ENCODE measurements around the gene CBY3. TPM values are rescaled to one million over a fixed set of nuclear protein-coding genes. Genes with fewer than 3 reads are reported as not detected.

The CBY3 gene
- total and polyA plus RNA-seq, 2 of the 8 experiments (the other 6 are each of a cell fraction or from before 2014, with no cell fraction given): 0.39 TPM

DNA sequence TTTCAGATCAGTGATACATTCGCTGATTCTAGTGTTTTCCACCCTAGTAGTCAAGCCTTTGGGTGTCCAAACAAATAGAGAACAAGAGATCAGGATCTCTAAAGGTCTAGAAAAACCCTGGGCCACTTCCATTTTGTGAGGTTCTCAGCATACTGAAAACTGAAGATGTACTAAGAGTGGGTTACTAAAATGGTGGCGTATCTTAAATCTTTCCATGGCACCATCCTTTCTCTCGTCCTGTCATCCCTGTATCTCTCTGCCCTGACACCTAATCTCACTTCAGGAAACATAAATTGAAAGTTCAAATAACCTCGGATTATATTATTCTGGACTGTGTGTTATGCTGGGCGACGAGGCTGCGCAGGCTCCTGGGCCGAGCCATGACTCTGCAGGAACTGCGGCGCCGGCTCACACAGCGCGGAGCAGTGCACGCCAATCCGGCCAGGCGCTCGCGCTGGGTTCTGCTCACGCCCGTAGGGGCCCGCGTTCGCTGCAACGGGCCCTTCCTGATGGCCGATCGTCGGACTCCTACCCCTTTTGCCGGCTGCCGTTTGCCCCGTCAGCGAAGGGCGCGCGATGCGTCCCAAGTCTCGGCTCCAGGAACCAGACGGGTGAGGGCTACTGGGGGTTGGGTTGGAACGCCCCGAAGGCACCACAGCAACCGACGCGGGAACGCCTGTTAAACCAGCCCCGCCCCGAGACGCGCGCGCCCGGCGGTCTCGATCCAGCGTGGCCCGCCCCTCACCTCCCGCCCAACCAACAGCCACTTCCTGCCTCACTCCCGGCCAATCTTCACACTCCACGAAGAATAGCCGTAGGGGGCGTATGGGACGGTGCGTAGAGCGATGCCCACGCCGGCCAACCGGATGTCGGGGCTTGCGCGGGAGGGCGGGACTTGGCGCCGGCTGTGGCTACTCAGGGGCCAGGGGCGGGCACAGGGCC lies 17.4 kb upstream of the CBY3 start (continued):
- TF ChIP-seq KDM1A (IDR thresholded peaks at IDR 0.05; ENCODE audit: borderline replicate concordance, low read length) (no peak), SIN3A (conservative IDR thresholded peaks at IDR 0.05 in 1 of 2, IDR thresholded peaks at IDR 0.05 in 1 of 2; ENCODE audit: low read depth in 1 of 2, low read length in 2 of 2) (peak; percentile 24 to 63; a peak in 1 of 4 replicates), HDAC6 (IDR thresholded peaks at IDR 0.05; ENCODE audit: low read depth, low read length) (no peak), POLR2A (IDR thresholded peaks at IDR 0.05; ENCODE audit: control extremely low read depth in 1 of 2, low read depth in 2 of 2, low read length in 2 of 2) (peak; percentile 74 to 82), NRF1 (IDR thresholded peaks at IDR 0.05; ENCODE audit: low read depth, low read length) (peak; percentile 19; the same call in 1 of the 2 replicates), SIRT6 (IDR thresholded peaks at IDR 0.05; ENCODE audit: low read length) (no peak), RBBP5 (IDR thresholded peaks at IDR 0.05; ENCODE audit: borderline replicate concordance, low read depth, low read length) (peak; percentile 67; the same call in 1 of the 2 replicates), CREB1 (IDR thresholded peaks at IDR 0.05) (peak; percentile 76), TBP (IDR thresholded peaks at IDR 0.05; ENCODE audit: low read depth, low read length) (0 out of 2 replicates have a peak, but pooled peaks have one; percentile 8), BACH1 (IDR thresholded peaks at IDR 0.05; ENCODE audit: low read length) (peak; percentile 89), TAF1 (IDR thresholded peaks at IDR 0.05; ENCODE audit: low read depth, low read length) (peak; percentile 65; the same call in 1 of the 2 replicates), SP2 (IDR thresholded peaks at IDR 0.05; ENCODE audit: low read length) (peak; percentile 83), PHF8 (conservative IDR thresholded peaks at IDR 0.05; ENCODE audit: low read depth, low read length) (peak; percentile 71), TAF7 (optimal IDR thresholded peaks at IDR 0.05; ENCODE audit: borderline replicate concordance, low read depth, low read length) (peak; percentile 52), CEBPB (IDR thresholded peaks at IDR 0.05; ENCODE audit: low read depth, low read length) (no peak), SP4 (IDR thresholded peaks at IDR 0.05; ENCODE audit: low read length) (peak; percentile 89), KDM4A (IDR thresholded peaks at IDR 0.05; ENCODE audit: low read depth, low read length, severe bottlenecking) (peak; percentile 44), ASH2L (IDR thresholded peaks at IDR 0.05; ENCODE audit: low read length) (peak; percentile 72), CHD2 (IDR thresholded peaks at IDR 0.05; ENCODE audit: low read length) (peak; percentile 88), KDM5A (IDR thresholded peaks at IDR 0.05; ENCODE audit: low read length) (no peak), SP1 (IDR thresholded peaks at IDR 0.05; ENCODE audit: low read depth, low read length) (peak; percentile 98), RFX5 (IDR thresholded peaks at IDR 0.05; ENCODE audit: borderline replicate concordance, low read depth, low read length) (no peak), MAFK (IDR thresholded peaks at IDR 0.05; ENCODE audit: low read depth, low read length) (peak; percentile 79; the same call in 1 of the 2 replicates), POLR2AphosphoS5 (IDR thresholded peaks at IDR 0.05; ENCODE audit: low read depth, low read length) (peak; percentile 79)
- TF ChIP-seq, protein P1, sequence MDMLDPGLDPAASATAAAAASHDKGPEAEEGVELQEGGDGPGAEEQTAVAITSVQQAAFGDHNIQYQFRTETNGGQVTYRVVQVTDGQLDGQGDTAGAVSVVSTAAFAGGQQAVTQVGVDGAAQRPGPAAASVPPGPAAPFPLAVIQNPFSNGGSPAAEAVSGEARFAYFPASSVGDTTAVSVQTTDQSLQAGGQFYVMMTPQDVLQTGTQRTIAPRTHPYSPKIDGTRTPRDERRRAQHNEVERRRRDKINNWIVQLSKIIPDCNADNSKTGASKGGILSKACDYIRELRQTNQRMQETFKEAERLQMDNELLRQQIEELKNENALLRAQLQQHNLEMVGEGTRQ (IDR thresholded peaks at IDR 0.05; ENCODE audit: low read length): no peak
